GM23338 (cell line): ENCODE results near the gene BHLHA9. TPM values are rescaled to one million over a fixed set of nuclear protein-coding genes. Genes with fewer than 3 reads are reported as not detected.

ENCODE experiments used
- ATAC-seq: fragments of 200-7000 bp; cut with Tn5 transposase; 3 replicates; pipeline ENCODE4 v1.9.1; 2020
- DNase-seq: peaks from one replicate; pipeline ENCODE4 v3.0.0-alpha.2; 2015; ENCODE audit warnings: low spot score
- H2AFZ ChIP-seq: fragments of 200-600 bp; sonication (generic); 2 replicates; pipeline ENCODE4 v1.8.0; 2016; ENCODE audit warnings: antibody characterized with exemption, mild to moderate bottlenecking, moderate library complexity
- H3F3A ChIP-seq: fragments of 200-600 bp; sonication (generic); replicated peaks from 2 replicates; pipeline ENCODE4 v1.8.0; 2017; ENCODE audit warnings: antibody characterized with exemption, mixed run types, low read depth
- H3K27ac ChIP-seq: fragments of 200-600 bp; sonication (generic); 2 replicates; pipeline ENCODE4 v1.6.1; 2016; ENCODE audit warnings: low read depth
- H3K27me3 ChIP-seq: fragments of 200-600 bp; sonication (generic); 2 replicates; pipeline ENCODE4 v1.8.0; 2016; ENCODE audit warnings: mild to moderate bottlenecking, mixed run types, moderate library complexity; ENCODE audit not compliant: insufficient read depth
- H3K36me3 ChIP-seq: fragments of 200-600 bp; sonication (generic); 2 replicates; pipeline ENCODE4 v1.8.0; 2016; ENCODE audit warnings: mild to moderate bottlenecking; ENCODE audit not compliant: insufficient read depth
- H3K4me1 ChIP-seq: fragments of 200-600 bp; sonication (generic); 2 replicates; pipeline ENCODE4 v1.8.0; 2016; ENCODE audit warnings: mild to moderate bottlenecking, moderate library complexity; ENCODE audit not compliant: insufficient read depth
- H3K4me2 ChIP-seq: fragments of 200-600 bp; sonication (generic); 2 replicates; pipeline ENCODE4 v1.7.1; 2017; ENCODE audit warnings: mixed run types
- H3K4me3 ChIP-seq: fragments of 200-600 bp; sonication (generic); 2 replicates; pipeline ENCODE4 v1.6.1; 2016; ENCODE audit warnings: mixed run types
- H3K79me2 ChIP-seq: fragments of 200-600 bp; sonication (generic); replicated peaks from 2 replicates; pipeline ENCODE4 v1.8.0; 2017; ENCODE audit warnings: mild to moderate bottlenecking; ENCODE audit not compliant: insufficient read depth
- H3K9me2 ChIP-seq: fragments of 200-600 bp; sonication (generic); 2 replicates; pipeline ENCODE4 v1.8.0; 2017; ENCODE audit not compliant: insufficient read depth
- H4K20me1 ChIP-seq: fragments of 200-600 bp; sonication (generic); replicated peaks from 2 replicates; pipeline ENCODE4 v1.8.0; 2017; ENCODE audit warnings: mild to moderate bottlenecking; ENCODE audit not compliant: insufficient read depth
- H3K27ac Mint-ChIP-seq: 2 replicates; pipeline ENCODE4 v1.8.0; 2020; ENCODE audit warnings: inconsistent platforms, mild to moderate bottlenecking, moderate library complexity, mixed read lengths
- H3K27me3 Mint-ChIP-seq: 3 replicates; pipeline ENCODE4 v1.8.0; 2022; ENCODE audit warnings: low read depth, mild to moderate bottlenecking, moderate library complexity, mixed read lengths, inconsistent platforms; ENCODE audit not compliant: insufficient read depth, poor library complexity
- H3K36me3 Mint-ChIP-seq: 3 replicates; pipeline ENCODE4 v1.8.0; 2021; ENCODE audit warnings: low read depth, mild to moderate bottlenecking, inconsistent platforms, moderate library complexity, mixed read lengths
- H3K4me1 Mint-ChIP-seq: 3 replicates; pipeline ENCODE4 v1.8.0; 2020; ENCODE audit warnings: mild to moderate bottlenecking, inconsistent platforms, mixed read lengths
- H3K4me3 Mint-ChIP-seq: 3 replicates; pipeline ENCODE4 v1.8.0; 2021; ENCODE audit warnings: moderate library complexity, mild to moderate bottlenecking, inconsistent platforms, mixed read lengths
- H3K9me3 Mint-ChIP-seq: 3 replicates; pipeline ENCODE4 v1.8.0; 2020; ENCODE audit warnings: moderate library complexity, mild to moderate bottlenecking, inconsistent platforms, mixed read lengths
- CTCF ChIP-seq, 2 experiments: fragments of 200-600 bp in 1 of 2; sonication (generic) in 1 of 2; conservative IDR thresholded peaks; 2 replicates each; pipeline versions ENCODE4 v1.5.1 to v1.6.1; 2016 to 2017; ENCODE audit warnings: antibody characterized with exemption in 2 of 2, low read depth in 2 of 2, mild to moderate bottlenecking in 2 of 2, moderate library complexity in 1 of 2
- EZH2 ChIP-seq: fragments of 200-600 bp; sonication (generic); IDR thresholded peaks from one replicate; pipeline ENCODE4 v1.8.0; 2017; ENCODE audit warnings: antibody characterized with exemption, mild to moderate bottlenecking, low read depth; ENCODE audit not compliant: unreplicated experiment
- JUNB ChIP-seq: IDR thresholded peaks from one replicate; pipeline ENCODE4 v1.6.1; 2016; ENCODE audit warnings: antibody characterized with exemption; ENCODE audit not compliant: unreplicated experiment
- POLR2AphosphoS5 ChIP-seq: IDR thresholded peaks from 2 replicates; pipeline ENCODE4 v1.6.1; 2016; ENCODE audit warnings: antibody characterized with exemption, low read depth
- STAT1 ChIP-seq: IDR thresholded peaks from one replicate; pipeline ENCODE4 v1.6.1; 2016; ENCODE audit warnings: antibody characterized with exemption; ENCODE audit not compliant: unreplicated experiment
- ZNF331 ChIP-seq: fragments of 250-450 bp; sonication (Bioruptor Pico); IDR thresholded peaks from 2 replicates; pipeline ENCODE4 v1.5.0; 2020; ENCODE audit warnings: low read depth, mild to moderate bottlenecking, moderate library complexity
- polyA plus RNA-seq: library from polyadenylated mRNA; unstranded; fragments of >200 nt; fragmentation: Nextera tagmentation; extraction: Ambion mirVana; gene quantifications from 2 replicates; pipeline ENCODE4 v1.2.1, GENCODE V29; 2016
- total RNA-seq: library from RNA; depleted of rRNA; stranded (reverse); fragments of >200 nt; shearing (Covaris generic); gene quantifications from 2 replicates; pipeline ENCODE4 v1.2.3, GENCODE V29; 2014
- TF ChIP-seq, protein P1 (sequence below): fragments of 250-450 bp; sonication (Bioruptor Pico); IDR thresholded peaks from 2 replicates; pipeline ENCODE4 v1.5.0; 2020; ENCODE audit warnings: mild to moderate bottlenecking, moderate library complexity
- TF ChIP-seq, protein P2 (sequence below): IDR thresholded peaks from one replicate; pipeline ENCODE4 v1.6.1; 2018; ENCODE audit warnings: antibody characterized with exemption; ENCODE audit not compliant: unreplicated experiment

BHLHA9 gene
- total and polyA plus RNA-seq, 2 experiments from 2014 or later, result 0.39 to 2.3 TPM

GRCh38 chr17:1244606-1245012, 25.6 kb upstream of the BHLHA9 start:
- H3K79me2 ChIP-seq, result no peaks in the 10 kb centered on the region
- Mint-ChIP-seq H3K27me3 (peaks cover 8% of the 10 kb centered on the region), H3K4me1 (no peaks in the 10 kb centered on the region), H3K36me3 (peaks cover 4% of the 10 kb centered on the region), H3K4me3 (no peak overlapping the region), H3K27ac (no peak overlapping the region), H3K9me3 (peaks cover 14% of the 10 kb centered on the region)
- no peak overlapping the region for H3K27ac ChIP-seq
- DNase-seq (no peak), ATAC-seq (no peak)
- H2AFZ ChIP-seq, result no peak overlapping the region
- H3K36me3 ChIP-seq, result no peaks in the 10 kb centered on the region
- H3F3A ChIP-seq, result no peaks in the 10 kb centered on the region
- H4K20me1 ChIP-seq, result no peaks in the 10 kb centered on the region
- no peaks in the 10 kb centered on the region for H3K9me2 ChIP-seq
- no peak overlapping the region for H3K4me3 ChIP-seq
- H3K4me1 ChIP-seq, result no peaks in the 10 kb centered on the region
- TF ChIP-seq POLR2AphosphoS5, result no peak
- TF ChIP-seq EZH2, result no peak
- no peak for TF ChIP-seq CTCF (conservative IDR thresholded peaks at IDR 0.05; ENCODE audit: low read depth in 2 of 2)
- no peak for TF ChIP-seq STAT1
- TF ChIP-seq JUNB, result no peak
- TF ChIP-seq ZNF331 (CRISPR knock-in tag), result no peak
- TF ChIP-seq, protein P1, sequence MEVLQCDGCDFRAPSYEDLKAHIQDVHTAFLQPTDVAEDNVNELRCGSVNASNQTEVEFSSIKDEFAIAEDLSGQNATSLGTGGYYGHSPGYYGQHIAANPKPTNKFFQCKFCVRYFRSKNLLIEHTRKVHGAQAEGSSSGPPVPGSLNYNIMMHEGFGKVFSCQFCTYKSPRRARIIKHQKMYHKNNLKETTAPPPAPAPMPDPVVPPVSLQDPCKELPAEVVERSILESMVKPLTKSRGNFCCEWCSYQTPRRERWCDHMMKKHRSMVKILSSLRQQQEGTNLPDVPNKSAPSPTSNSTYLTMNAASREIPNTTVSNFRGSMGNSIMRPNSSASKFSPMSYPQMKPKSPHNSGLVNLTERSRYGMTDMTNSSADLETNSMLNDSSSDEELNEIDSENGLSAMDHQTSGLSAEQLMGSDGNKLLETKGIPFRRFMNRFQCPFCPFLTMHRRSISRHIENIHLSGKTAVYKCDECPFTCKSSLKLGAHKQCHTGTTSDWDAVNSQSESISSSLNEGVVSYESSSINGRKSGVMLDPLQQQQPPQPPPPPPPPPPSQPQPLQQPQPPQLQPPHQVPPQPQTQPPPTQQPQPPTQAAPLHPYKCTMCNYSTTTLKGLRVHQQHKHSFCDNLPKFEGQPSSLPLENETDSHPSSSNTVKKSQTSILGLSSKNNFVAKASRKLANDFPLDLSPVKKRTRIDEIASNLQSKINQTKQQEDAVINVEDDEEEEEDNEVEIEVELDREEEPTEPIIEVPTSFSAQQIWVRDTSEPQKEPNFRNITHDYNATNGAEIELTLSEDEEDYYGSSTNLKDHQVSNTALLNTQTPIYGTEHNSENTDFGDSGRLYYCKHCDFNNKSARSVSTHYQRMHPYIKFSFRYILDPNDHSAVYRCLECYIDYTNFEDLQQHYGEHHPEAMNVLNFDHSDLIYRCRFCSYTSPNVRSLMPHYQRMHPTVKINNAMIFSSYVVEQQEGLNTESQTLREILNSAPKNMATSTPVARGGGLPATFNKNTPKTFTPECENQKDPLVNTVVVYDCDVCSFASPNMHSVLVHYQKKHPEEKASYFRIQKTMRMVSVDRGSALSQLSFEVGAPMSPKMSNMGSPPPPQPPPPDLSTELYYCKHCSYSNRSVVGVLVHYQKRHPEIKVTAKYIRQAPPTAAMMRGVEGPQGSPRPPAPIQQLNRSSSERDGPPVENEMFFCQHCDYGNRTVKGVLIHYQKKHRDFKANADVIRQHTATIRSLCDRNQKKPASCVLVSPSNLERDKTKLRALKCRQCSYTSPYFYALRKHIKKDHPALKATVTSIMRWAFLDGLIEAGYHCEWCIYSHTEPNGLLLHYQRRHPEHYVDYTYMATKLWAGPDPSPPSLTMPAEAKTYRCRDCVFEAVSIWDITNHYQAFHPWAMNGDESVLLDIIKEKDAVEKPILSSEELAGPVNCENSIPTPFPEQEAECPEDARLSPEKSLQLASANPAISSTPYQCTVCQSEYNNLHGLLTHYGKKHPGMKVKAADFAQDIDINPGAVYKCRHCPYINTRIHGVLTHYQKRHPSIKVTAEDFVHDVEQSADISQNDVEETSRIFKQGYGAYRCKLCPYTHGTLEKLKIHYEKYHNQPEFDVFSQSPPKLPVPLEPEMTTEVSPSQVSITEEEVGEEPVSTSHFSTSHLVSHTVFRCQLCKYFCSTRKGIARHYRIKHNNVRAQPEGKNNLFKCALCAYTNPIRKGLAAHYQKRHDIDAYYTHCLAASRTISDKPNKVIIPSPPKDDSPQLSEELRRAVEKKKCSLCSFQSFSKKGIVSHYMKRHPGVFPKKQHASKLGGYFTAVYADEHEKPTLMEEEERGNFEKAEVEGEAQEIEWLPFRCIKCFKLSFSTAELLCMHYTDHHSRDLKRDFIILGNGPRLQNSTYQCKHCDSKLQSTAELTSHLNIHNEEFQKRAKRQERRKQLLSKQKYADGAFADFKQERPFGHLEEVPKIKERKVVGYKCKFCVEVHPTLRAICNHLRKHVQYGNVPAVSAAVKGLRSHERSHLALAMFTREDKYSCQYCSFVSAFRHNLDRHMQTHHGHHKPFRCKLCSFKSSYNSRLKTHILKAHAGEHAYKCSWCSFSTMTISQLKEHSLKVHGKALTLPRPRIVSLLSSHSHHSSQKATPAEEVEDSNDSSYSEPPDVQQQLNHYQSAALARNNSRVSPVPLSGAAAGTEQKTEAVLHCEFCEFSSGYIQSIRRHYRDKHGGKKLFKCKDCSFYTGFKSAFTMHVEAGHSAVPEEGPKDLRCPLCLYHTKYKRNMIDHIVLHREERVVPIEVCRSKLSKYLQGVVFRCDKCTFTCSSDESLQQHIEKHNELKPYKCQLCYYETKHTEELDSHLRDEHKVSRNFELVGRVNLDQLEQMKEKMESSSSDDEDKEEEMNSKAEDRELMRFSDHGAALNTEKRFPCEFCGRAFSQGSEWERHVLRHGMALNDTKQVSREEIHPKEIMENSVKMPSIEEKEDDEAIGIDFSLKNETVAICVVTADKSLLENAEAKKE (CRISPR knock-in tag), result no peak
- TF ChIP-seq, protein P2, sequence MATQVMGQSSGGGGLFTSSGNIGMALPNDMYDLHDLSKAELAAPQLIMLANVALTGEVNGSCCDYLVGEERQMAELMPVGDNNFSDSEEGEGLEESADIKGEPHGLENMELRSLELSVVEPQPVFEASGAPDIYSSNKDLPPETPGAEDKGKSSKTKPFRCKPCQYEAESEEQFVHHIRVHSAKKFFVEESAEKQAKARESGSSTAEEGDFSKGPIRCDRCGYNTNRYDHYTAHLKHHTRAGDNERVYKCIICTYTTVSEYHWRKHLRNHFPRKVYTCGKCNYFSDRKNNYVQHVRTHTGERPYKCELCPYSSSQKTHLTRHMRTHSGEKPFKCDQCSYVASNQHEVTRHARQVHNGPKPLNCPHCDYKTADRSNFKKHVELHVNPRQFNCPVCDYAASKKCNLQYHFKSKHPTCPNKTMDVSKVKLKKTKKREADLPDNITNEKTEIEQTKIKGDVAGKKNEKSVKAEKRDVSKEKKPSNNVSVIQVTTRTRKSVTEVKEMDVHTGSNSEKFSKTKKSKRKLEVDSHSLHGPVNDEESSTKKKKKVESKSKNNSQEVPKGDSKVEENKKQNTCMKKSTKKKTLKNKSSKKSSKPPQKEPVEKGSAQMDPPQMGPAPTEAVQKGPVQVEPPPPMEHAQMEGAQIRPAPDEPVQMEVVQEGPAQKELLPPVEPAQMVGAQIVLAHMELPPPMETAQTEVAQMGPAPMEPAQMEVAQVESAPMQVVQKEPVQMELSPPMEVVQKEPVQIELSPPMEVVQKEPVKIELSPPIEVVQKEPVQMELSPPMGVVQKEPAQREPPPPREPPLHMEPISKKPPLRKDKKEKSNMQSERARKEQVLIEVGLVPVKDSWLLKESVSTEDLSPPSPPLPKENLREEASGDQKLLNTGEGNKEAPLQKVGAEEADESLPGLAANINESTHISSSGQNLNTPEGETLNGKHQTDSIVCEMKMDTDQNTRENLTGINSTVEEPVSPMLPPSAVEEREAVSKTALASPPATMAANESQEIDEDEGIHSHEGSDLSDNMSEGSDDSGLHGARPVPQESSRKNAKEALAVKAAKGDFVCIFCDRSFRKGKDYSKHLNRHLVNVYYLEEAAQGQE, result no peak
- H3K27me3 ChIP-seq, result no peaks in the 10 kb centered on the region
- H3K4me2 ChIP-seq, result no peak overlapping the region
